GM21723 (cell line): ENCODE results near the gene ATF6.

Experiments used
- ATAC-seq: cut with Tn5 transposase; IDR thresholded peaks from one replicate; pipeline ENCODE4 v1.9.1; 2021; ENCODE audit warnings: mild to moderate bottlenecking, moderate library complexity; ENCODE audit not compliant: unreplicated experiment

The ATF6 gene

GRCh38 chr1:161987872-161988271 is 221.8 kb downstream of the ATF6 start:
- no peak for ATAC-seq

- no peak for ATAC-seq
Observed at GRCh38 chr1:161988413-161988812, 222.3 kb downstream of the ATF6 start.

- ATAC-seq: no peak
Observed at GRCh38 chr1:161989108-161989507, 223.0 kb downstream of the ATF6 start.

- ATAC-seq: no peak
Observed at GRCh38 chr1:161989786-161990185, 223.7 kb downstream of the ATF6 start.

GRCh38 chr1:161993576-161993975 is 227.5 kb downstream of the ATF6 start:
- no peak for ATAC-seq

- ATAC-seq: no peak
Observed at GRCh38 chr1:161994175-161994668, 228.1 kb downstream of the ATF6 start.

- no peak for ATAC-seq
Observed at GRCh38 chr1:161997152-161997551, 231.0 kb downstream of the ATF6 start.

GRCh38 chr1:161998811-161999210 is 232.7 kb downstream of the ATF6 start:
- ATAC-seq: no peak

GRCh38 chr1:161999301-162000052 is 233.4 kb downstream of the ATF6 start:
- no peak for ATAC-seq

- ATAC-seq: no peak
Observed at GRCh38 chr1:162000053-162000420, 233.9 kb downstream of the ATF6 start.

- ATAC-seq: no peak
Observed at GRCh38 chr1:162003061-162003829, 237.1 kb downstream of the ATF6 start.

GRCh38 chr1:162003830-162004215 is 237.7 kb downstream of the ATF6 start:
- ATAC-seq: no peak

GRCh38 chr1:162004441-162004950 is 238.4 kb downstream of the ATF6 start:
- ATAC-seq: no peak

GRCh38 chr1:162006081-162006480 is 240.0 kb downstream of the ATF6 start:
- ATAC-seq: no peak

- ATAC-seq: no peak
Observed at GRCh38 chr1:162007466-162007865, 241.3 kb downstream of the ATF6 start.

- no peak for ATAC-seq
Observed at GRCh38 chr1:162008799-162009198, 242.7 kb downstream of the ATF6 start.

GRCh38 chr1:162009501-162010174 is 243.5 kb downstream of the ATF6 start:
- ATAC-seq: no peak

GRCh38 chr1:162010175-162010506 is 244.0 kb downstream of the ATF6 start:
- ATAC-seq: no peak

- ATAC-seq: no peak
Observed at GRCh38 chr1:162011337-162012012, 245.4 kb downstream of the ATF6 start.

GRCh38 chr1:162013289-162013688 is 247.2 kb downstream of the ATF6 start:
- no peak for ATAC-seq
